Mononuclear cell (primary cell): ENCODE data around the gene TULP1. TPM values are rescaled to one million over a fixed set of nuclear protein-coding genes. Genes with fewer than 3 reads are reported as not detected.

ENCODE experiments used
- H3K27me3 ChIP-seq: 2 replicates; pipeline ENCODE4 v1.6.0; 2011; ENCODE audit warnings: low read length, control low read depth; ENCODE audit not compliant: insufficient read depth
- H3K4me1 ChIP-seq: 2 replicates; pipeline ENCODE4 v1.5.1; 2011; ENCODE audit warnings: mild to moderate bottlenecking, low read length, control low read depth; ENCODE audit not compliant: insufficient read depth
- H3K4me3 ChIP-seq: 2 replicates; pipeline ENCODE4 v1.5.1; 2011; ENCODE audit warnings: mild to moderate bottlenecking, low read length, moderate library complexity
- H3K9me3 ChIP-seq: 2 replicates; pipeline ENCODE4 v1.5.1; 2011; ENCODE audit warnings: low read depth, mild to moderate bottlenecking, control low read depth, low read length
- total RNA-seq: library from RNA; depleted of rRNA; stranded (reverse); fragments of >200 nt; gene quantifications from one replicate; pipeline ENCODE4 v1.2.3, GENCODE V29; 2012

The TULP1 gene
- total RNA-seq, 1 donor: not detected

GRCh38 chr6:35474131-35474941, 38.4 kb downstream of the TULP1 start:
- no peaks in the 10 kb centered on the region for H3K27me3 ChIP-seq
- no peak overlapping the region for H3K4me3 ChIP-seq
- peaks cover 15% of the 10 kb centered on the region for H3K4me1 ChIP-seq
- no peaks in the 10 kb centered on the region for H3K9me3 ChIP-seq

- no peaks in the 10 kb centered on the region for H3K27me3 ChIP-seq
Measured at GRCh38 chr6:35473850-35474130, 38.9 kb downstream of the TULP1 start.

DNA sequence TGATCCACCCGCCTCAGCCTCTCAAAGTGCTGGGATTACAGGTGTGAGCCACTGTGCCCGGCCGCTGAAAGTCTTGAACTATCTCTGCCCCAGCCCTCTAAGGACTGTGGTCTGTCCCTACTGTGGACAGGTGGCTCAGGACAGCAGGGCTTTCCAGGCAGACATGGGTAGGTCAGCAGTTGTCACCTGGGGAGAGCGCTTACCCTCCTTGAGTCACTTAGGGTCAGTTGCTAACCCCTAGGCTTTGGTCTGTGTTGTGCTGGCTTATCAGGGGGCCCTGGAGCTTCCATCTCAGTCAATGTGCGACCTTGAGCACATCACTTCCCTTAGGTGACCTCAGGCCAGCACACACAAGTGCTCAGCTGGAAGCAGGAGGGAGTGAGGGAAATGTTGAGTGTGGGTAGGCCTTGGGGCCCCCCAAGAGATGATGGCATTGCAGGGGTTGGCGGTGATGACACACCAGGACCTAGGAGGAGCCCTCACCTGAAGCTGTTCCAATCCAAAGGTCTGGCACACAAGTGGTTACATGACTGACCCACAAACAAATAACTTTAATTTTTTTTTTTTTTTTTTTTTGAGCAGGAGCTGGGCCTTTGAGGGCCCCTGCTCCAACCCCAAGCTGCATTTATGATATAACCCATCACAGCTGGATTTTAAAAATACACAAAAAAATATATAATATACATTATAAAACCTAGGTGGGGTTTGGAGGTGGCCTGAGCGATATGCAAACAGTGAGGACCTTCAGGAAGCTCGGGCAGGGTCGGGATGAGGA, 39.4 kb downstream of the TULP1 start:
- no peaks in the 10 kb centered on the region for H3K27me3 ChIP-seq
- H3K4me3 ChIP-seq: no peak overlapping the region
- H3K4me1 ChIP-seq: peaks cover 19% of the 10 kb centered on the region
- H3K9me3 ChIP-seq: no peaks in the 10 kb centered on the region

More at GRCh38 chr6:35473850-35474130, 38.9 kb downstream of the TULP1 start:
- Histone ChIP-seq H3K4me1 (peaks cover 19% of the 10 kb centered on the region), H3K4me3 (no peak overlapping the region), H3K9me3 (no peaks in the 10 kb centered on the region)

DNA sequence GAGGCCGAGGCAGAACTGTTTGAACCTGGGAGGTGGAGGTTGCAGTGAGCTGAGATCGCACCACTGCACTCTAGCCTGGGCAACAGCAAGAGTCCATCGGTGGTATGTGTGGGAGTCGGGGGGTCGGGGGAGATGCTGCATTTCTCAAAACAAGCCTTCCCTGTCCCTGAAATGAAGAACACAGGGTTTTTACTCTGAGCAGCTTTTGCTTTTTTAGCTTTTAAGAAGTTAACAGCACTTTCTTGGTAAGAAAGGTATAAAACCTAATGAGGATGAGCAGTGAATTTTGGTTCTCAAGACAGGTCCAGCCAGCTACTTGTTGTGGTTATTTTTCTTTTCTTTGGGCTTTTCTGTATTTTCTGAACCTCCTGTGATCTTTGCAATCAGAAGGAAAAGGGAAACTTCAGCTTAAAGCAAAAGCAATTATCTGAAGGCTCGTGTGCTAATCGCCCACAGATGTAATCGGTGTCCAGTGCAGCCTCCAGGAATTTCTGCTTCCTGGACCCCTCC, 40.8 kb downstream of the TULP1 start:
- Histone ChIP-seq H3K4me3 (no peak overlapping the region), H3K4me1 (peaks cover 27% of the 10 kb centered on the region), H3K9me3 (no peaks in the 10 kb centered on the region), H3K27me3 (no peaks in the 10 kb centered on the region)

- H3K4me1 ChIP-seq: peaks cover 27% of the 10 kb centered on the region
- H3K4me3 ChIP-seq: no peak overlapping the region
- no peaks in the 10 kb centered on the region for H3K9me3 ChIP-seq
- no peaks in the 10 kb centered on the region for H3K27me3 ChIP-seq
Measured at GRCh38 chr6:35470663-35471120, 42.0 kb downstream of the TULP1 start.

- Histone ChIP-seq H3K27me3 (no peaks in the 10 kb centered on the region), H3K4me1 (peaks cover 27% of the 10 kb centered on the region), H3K4me3 (peak overlapping the region; percentile 92), H3K9me3 (no peaks in the 10 kb centered on the region)
Measured at GRCh38 chr6:35469751-35470662, 42.7 kb downstream of the TULP1 start.

DNA sequence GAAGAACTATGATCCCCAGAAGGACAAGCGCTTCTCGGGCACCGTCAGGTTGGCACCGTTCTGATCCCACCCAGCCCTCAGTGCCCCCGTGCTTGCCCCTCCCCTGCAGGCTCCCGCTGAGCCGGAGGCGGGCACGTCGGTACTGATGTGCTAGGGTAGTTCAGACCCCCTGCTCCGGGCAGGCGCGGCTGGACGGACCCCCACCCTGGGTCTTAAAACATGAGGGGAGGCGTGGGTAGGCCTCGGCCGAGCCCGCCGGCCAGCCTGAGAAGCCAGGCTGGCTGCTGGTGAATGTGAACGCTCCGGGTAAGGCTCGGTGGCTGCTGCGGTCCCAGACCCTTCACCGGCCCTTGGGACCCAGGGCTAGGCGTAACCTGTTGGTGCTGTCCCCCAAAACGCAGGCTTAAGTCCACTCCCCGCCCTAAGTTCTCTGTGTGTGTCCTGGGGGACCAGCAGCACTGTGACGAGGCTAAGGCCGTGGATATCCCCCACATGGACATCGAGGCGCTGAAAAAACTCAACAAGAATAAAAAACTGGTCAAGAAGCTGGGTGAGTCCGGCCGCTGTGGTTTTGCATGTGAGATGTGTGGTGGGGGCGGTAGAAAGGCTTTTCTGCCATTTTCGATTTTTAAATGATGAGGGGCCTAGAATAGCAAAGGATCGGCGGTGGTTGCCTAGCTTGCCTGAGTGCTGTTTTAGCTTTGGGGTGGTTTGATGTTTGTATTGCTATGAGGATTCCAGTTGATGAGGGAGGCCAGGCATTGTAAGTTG, 43.5 kb downstream of the TULP1 start:
- peak overlapping the region; percentile 92 for H3K4me3 ChIP-seq
- H3K27me3 ChIP-seq: no peaks in the 10 kb centered on the region
- peaks cover 27% of the 10 kb centered on the region for H3K4me1 ChIP-seq
- no peaks in the 10 kb centered on the region for H3K9me3 ChIP-seq

- Histone ChIP-seq H3K4me3 (peak within 1 kb of the TSS; percentile 92), H3K9me3 (no peaks in the 10 kb centered on the region)
Measured at GRCh38 chr6:35468181-35468979, 44.3 kb downstream of the TULP1 start, which contains the start of gene RPL10A. TSS of gene RPL10A (plus strand) at chr6:35468401. CDS start at chr6:35468435, 34 bp downstream.

DNA sequence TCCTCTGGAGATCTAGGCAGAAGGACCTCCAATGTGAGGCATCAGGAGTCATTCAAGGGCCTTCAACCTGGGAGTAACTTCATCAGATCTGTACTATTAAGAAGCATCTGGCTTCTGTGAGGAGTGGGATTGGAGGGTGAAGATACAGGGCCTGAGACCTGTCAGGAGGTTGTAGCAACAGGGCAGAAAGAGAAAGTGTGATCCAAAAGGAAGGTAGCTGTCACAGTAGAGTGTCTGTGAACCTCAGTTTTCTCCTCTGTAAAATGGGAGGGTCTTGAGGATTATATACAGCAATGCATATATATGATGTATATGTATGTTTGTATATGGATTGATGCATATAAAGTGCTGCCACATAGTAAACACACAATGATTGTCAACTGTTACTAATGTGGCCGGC, 47.0 kb downstream of the TULP1 start:
- Histone ChIP-seq H3K9me3 (no peaks in the 10 kb centered on the region), H3K4me1 (peaks cover 25% of the 10 kb centered on the region), H3K27me3 (no peaks in the 10 kb centered on the region), H3K4me3 (no peak overlapping the region)

More at GRCh38 chr6:35468181-35468979, 44.3 kb downstream of the TULP1 start, which contains the start of gene RPL10A:
- Histone ChIP-seq H3K4me1 (peaks cover 27% of the 10 kb centered on the region), H3K27me3 (no peaks in the 10 kb centered on the region)

GRCh38 chr6:35463292-35463691, 49.4 kb downstream of the TULP1 start:
- Histone ChIP-seq H3K4me3 (no peak overlapping the region), H3K27me3 (no peaks in the 10 kb centered on the region), H3K4me1 (peaks cover 7% of the 10 kb centered on the region), H3K9me3 (no peaks in the 10 kb centered on the region)

GRCh38 chr6:35461270-35461669, 51.4 kb downstream of the TULP1 start:
- no peak overlapping the region for H3K4me3 ChIP-seq
- no peaks in the 10 kb centered on the region for H3K9me3 ChIP-seq
- no peaks in the 10 kb centered on the region for H3K27me3 ChIP-seq
- no peaks in the 10 kb centered on the region for H3K4me1 ChIP-seq

DNA sequence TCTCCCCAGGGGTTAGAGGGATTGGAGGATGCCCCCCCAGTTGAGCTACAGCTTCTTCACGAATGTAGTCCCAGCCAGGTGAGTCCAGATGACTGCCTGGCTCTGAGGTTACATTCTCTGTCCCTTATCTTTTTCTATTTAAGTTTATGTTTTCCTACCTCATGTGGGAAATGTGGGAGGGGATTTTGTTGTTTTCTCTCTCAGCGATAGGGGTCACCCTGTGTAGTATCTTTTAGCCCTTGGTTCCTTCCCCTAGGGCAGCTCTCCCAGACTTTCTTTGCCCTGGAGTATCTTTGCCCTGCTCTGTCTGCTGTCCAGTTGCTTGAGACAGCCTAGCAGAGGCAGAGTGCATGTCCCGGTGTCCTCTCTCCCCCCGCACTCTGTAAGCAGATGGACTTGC, 54.8 kb downstream of the TULP1 start:
- H3K4me3 ChIP-seq: no peak overlapping the region
- no peaks in the 10 kb centered on the region for H3K27me3 ChIP-seq
- no peaks in the 10 kb centered on the region for H3K9me3 ChIP-seq
- H3K4me1 ChIP-seq: peaks cover 18% of the 10 kb centered on the region

DNA sequence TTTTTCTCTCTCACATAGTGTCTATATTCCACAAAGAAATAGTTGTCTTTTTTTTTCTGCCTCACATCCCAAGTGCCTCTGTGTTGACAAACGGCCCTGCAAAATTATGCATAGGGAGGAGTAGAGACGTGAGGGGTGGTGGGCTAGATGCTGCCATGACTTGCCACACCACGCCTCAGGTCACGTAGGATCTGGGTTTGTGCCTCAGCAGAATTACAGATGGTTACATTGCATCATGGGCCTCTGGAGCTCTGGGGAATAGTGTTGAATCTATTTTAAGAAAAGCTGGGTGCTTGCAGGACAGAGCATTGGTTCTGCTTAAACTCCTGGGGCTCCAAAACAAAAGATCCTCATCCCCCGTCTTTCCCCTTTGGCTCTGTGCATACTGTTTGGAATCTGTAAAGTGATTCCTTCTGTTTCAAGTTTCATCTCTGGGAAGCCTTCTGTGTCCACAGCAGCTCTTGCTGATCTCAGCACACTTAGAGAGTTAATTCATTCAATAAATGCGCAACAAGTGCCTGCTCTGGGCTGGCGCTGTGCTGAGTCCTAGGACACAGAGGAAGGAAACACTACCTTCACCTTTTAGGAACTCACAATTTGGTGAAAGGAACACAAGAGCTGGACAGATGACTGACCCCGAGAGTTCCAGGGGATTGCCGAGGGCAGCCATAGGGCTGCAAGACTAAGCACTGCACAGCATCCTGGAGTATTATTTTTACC, 58.1 kb downstream of the TULP1 start:
- no peaks in the 10 kb centered on the region for H3K9me3 ChIP-seq
- H3K27me3 ChIP-seq: no peaks in the 10 kb centered on the region
- no peak overlapping the region for H3K4me3 ChIP-seq
- H3K4me1 ChIP-seq: peaks cover 31% of the 10 kb centered on the region
